Endothelial cell of umbilical vein (primary cell): ENCODE data around the gene NCOA5. TPM values are rescaled to one million over a fixed set of nuclear protein-coding genes. Genes with fewer than 3 reads are reported as not detected.

Source experiments
- BruUV-seq: library from RNA; stranded (reverse); fragments of 400-500 nt; replicated peaks from 2 replicates; lab custom pipeline; 2021; lab: Mats Ljungman, UMichigan
- CTCF ChIA-PET: fragments of 300-600, 350-600 bp; sonication (Branson Sonifier 250); formaldehyde crosslinking; loops from one replicate; lab custom pipeline; 2021; ENCODE audit warnings: antibody characterized with exemption, inconsistent platforms; lab: Charles Lee
- POLR2A ChIA-PET: fragments of 300-600, 350-600 bp; sonication (Branson Sonifier 250); formaldehyde crosslinking; loops from one replicate; lab custom pipeline; 2021; ENCODE audit warnings: antibody characterized with exemption, inconsistent platforms; lab: Charles Lee
- DNase-seq: peaks from one replicate; pipeline ENCODE4 v3.0.0-alpha.2; 2011; ENCODE audit warnings: low read depth, low spot score
- FAIRE-seq: peaks from 2 replicates; lab custom pipeline; 2011; peaks lifted over from hg19 to GRCh38; lab: Jason Lieb, UNC
- H2AFZ ChIP-seq: 2 replicates; pipeline ENCODE4 v1.6.0; 2012; ENCODE audit warnings: low read depth, low read length, control low read depth, inconsistent platforms
- H3K27ac ChIP-seq: 2 replicates; pipeline ENCODE4 v1.5.1; 2011; ENCODE audit warnings: low read depth, mild to moderate bottlenecking, control low read depth, low read length, moderate library complexity; ENCODE audit not compliant: insufficient read depth
- H3K27me3 ChIP-seq, 2 experiments: 2 replicates each; pipeline versions ENCODE4 v1.6.0 to v1.6.1; 2011; ENCODE audit warnings: low read length in 2 of 2, mixed read lengths in 1 of 2; ENCODE audit not compliant: control insufficient read depth in 2 of 2, insufficient read depth in 2 of 2
- H3K36me3 ChIP-seq, 2 experiments: 2 replicates in 1 of 2; 3 replicates in 1 of 2; pipeline ENCODE4 v1.5.1; 2011; ENCODE audit warnings: low read length in 2 of 2, mild to moderate bottlenecking in 1 of 2, moderate library complexity in 1 of 2; ENCODE audit not compliant: control insufficient read depth in 2 of 2, insufficient read depth in 2 of 2; ENCODE audit errors: extremely low read depth in 1 of 2
- H3K4me1 ChIP-seq: 3 replicates; pipeline ENCODE4 v1.5.1; 2011; ENCODE audit warnings: mild to moderate bottlenecking, low read length; ENCODE audit not compliant: control insufficient read depth, insufficient read depth; ENCODE audit errors: extremely low read depth
- H3K4me2 ChIP-seq: 2 replicates; pipeline ENCODE4 v1.6.1; 2011; ENCODE audit warnings: low read length, control low read depth, mixed read lengths; ENCODE audit not compliant: insufficient read depth
- H3K4me3 ChIP-seq, 3 experiments: fragments of 200-600 bp in 1 of 3; sonication (generic), shearing (Covaris generic) in 1 of 3; replicated peaks in 1 of 3; 2 replicates each; pipeline ENCODE4 v1.5.1; 2011 to 2016; ENCODE audit warnings: control low read depth in 3 of 3, low read length in 3 of 3, mild to moderate bottlenecking in 2 of 3, inconsistent platforms in 1 of 3, low read depth in 1 of 3, moderate library complexity in 1 of 3; ENCODE audit not compliant: insufficient read depth in 1 of 3
- H3K79me2 ChIP-seq: 2 replicates; pipeline ENCODE4 v1.6.0; 2012; ENCODE audit warnings: low read length, inconsistent platforms; ENCODE audit not compliant: control insufficient read depth, insufficient read depth
- H3K9ac ChIP-seq: replicated peaks from 2 replicates; pipeline ENCODE3; 2011; ENCODE audit warnings: low read length, control low read depth; ENCODE audit not compliant: insufficient read depth; ENCODE audit errors: extremely low read depth
- H3K9me1 ChIP-seq: replicated peaks from 3 replicates; pipeline ENCODE4 v1.6.0; 2011; ENCODE audit warnings: mild to moderate bottlenecking, low read length; ENCODE audit not compliant: control insufficient read depth, insufficient read depth; ENCODE audit errors: extremely low read depth
- H3K9me3 ChIP-seq: replicated peaks from 2 replicates; pipeline ENCODE4 v1.5.1; 2012; ENCODE audit warnings: low read length, inconsistent platforms; ENCODE audit not compliant: control insufficient read depth, insufficient read depth
- H4K20me1 ChIP-seq: replicated peaks from 2 replicates; pipeline ENCODE3; 2011; ENCODE audit warnings: mild to moderate bottlenecking, low read length; ENCODE audit not compliant: control insufficient read depth, insufficient read depth; ENCODE audit errors: extremely low read depth
- CTCF ChIP-seq, 2 donors: IDR thresholded peaks; 1 replicate in 1 of 2; 2 replicates in 1 of 2; pipeline ENCODE4 v1.5.1; 2011; ENCODE audit warnings: low read length in 2 of 2, mild to moderate bottlenecking in 2 of 2, moderate library complexity in 2 of 2, control low read depth in 1 of 2, inconsistent platforms in 1 of 2, low read depth in 1 of 2; ENCODE audit not compliant: insufficient read depth in 1 of 2; ENCODE audit errors: extremely low read depth in 1 of 2
- EZH2 ChIP-seq: IDR thresholded peaks from 2 replicates; pipeline ENCODE4 v1.6.1; 2012; ENCODE audit warnings: borderline replicate concordance, low read depth, mild to moderate bottlenecking, moderate library complexity, low read length, inconsistent platforms; ENCODE audit not compliant: severe bottlenecking
- FOS ChIP-seq: IDR thresholded peaks from 2 replicates; pipeline ENCODE4 v1.6.1; 2011; ENCODE audit warnings: mild to moderate bottlenecking, low read length, moderate library complexity, borderline replicate concordance; ENCODE audit not compliant: insufficient read depth
- GATA2 ChIP-seq: IDR thresholded peaks from 2 replicates; pipeline ENCODE4 v1.7.0; 2011; ENCODE audit warnings: low read depth, mild to moderate bottlenecking, moderate library complexity, mixed read lengths, low read length; ENCODE audit not compliant: insufficient read length, insufficient read depth
- JUN ChIP-seq: IDR thresholded peaks from 2 replicates; pipeline ENCODE4 v1.6.1; 2011; ENCODE audit warnings: borderline replicate concordance, low read depth; ENCODE audit not compliant: insufficient read length, insufficient read depth
- MAX ChIP-seq: IDR thresholded peaks from 2 replicates; pipeline ENCODE4 v1.6.1; 2011; ENCODE audit not compliant: insufficient read depth, insufficient read length
- MYC ChIP-seq: IDR thresholded peaks from one replicate; pipeline ENCODE4 v1.6.1; 2011; ENCODE audit warnings: mild to moderate bottlenecking, low read depth, low read length
- POLR2A ChIP-seq: IDR thresholded peaks from 2 replicates; pipeline ENCODE4 v1.6.1; 2012; ENCODE audit warnings: low read depth, mild to moderate bottlenecking, control low read depth, low read length
- POLR2AphosphoS5 ChIP-seq: IDR thresholded peaks from 2 replicates; pipeline ENCODE4 v1.6.1; 2012; ENCODE audit warnings: low read depth, mild to moderate bottlenecking, control low read depth, low read length, moderate library complexity; ENCODE audit not compliant: insufficient read depth
- dilution Hi-C: fragments of 300-500 bp; cut with MboI; formaldehyde crosslinking; loops from one replicate; pipeline ENCODE4 v1.15.0; 2019; ENCODE audit warnings: low sequenced_read_pairs; ENCODE audit not compliant: extremely low pct_ligation_motif_present
- intact Hi-C: fragments of 100-400 bp; cut with micrococcal nuclease; formaldehyde crosslinking; loops from one replicate; pipeline ENCODE4 v1.10.0; 2022
- polyA plus RNA-seq, 4 experiments: library from polyadenylated mRNA; depleted of rRNA in 3 of 4; stranded (reverse) in 3 of 4; unstranded in 1 of 4; fragments of >200 nt; gene quantifications; 2 replicates each; pipeline versions ENCODE4 v1.2.1 to v1.2.3, GENCODE V29; 2011 to 2012; ENCODE audit warnings: missing spikeins in 1 of 4
- total RNA-seq: library from RNA; stranded (reverse); gene quantifications from 2 replicates; pipeline ENCODE4 v1.2.3, GENCODE V29; 2021

The NCOA5 gene
- total and polyA plus RNA-seq, 2 donors (not counting 3 experiments of a cell fraction or from before 2014, with no cell fraction given) = 32.0 to 39.5 TPM

- DNase-seq (peak; percentile 37), FAIRE-seq (no peak)
- dilution Hi-C loops (no loop called here), intact Hi-C loops (no loop called here)
- Histone ChIP-seq H4K20me1 (no peaks in the 10 kb centered on the region), H2AFZ (no peak overlapping the region), H3K36me3 (no peaks in the 10 kb centered on the region), H3K27me3 (peaks cover 33 to 35% of the 10 kb centered on the region in 2 experiments), H3K4me3 (no peak overlapping the region), H3K9me3 (no peaks in the 10 kb centered on the region), H3K79me2 (no peaks in the 10 kb centered on the region), H3K4me2 (no peak overlapping the region), H3K27ac (no peak overlapping the region), H3K9ac (no peak overlapping the region), H3K4me1 (no peaks in the 10 kb centered on the region), H3K9me1 (no peaks in the 10 kb centered on the region)
- no TSS peak for BruUV-seq
- TF ChIP-seq EZH2 (no peak), FOS (no peak), GATA2 (no peak), POLR2AphosphoS5 (no peak), MYC (no peak), POLR2A (no peak), MAX (no peak)
- ChIA-PET POLR2A (no interaction called here), CTCF (interaction anchor here (0.8 to 1.7 kb wide), 7 partner anchors 13 to 280 kb away, joined by 3 to 12 read pairs (median 3); no protein-coding TSS in a partner anchor)
These were observed 62.4 kb downstream of the NCOA5 start for GRCh38 chr20:46027245-46027853.

GRCh38 chr20:46025376-46025783 lies 64.4 kb downstream of the NCOA5 start:
- no peaks in the 10 kb centered on the region for H3K9me3 ChIP-seq
- BruUV-seq = no TSS peak

More at GRCh38 chr20:46025376-46025783, 64.4 kb downstream of the NCOA5 start:
- Histone ChIP-seq H3K9ac (no peak overlapping the region), H3K79me2 (no peaks in the 10 kb centered on the region), H2AFZ (no peak overlapping the region), H3K27ac (no peak overlapping the region), H3K4me1 (no peaks in the 10 kb centered on the region), H4K20me1 (no peaks in the 10 kb centered on the region), H3K4me3 (no peak overlapping the region), H3K27me3 (peaks cover 22 to 26% of the 10 kb centered on the region in 2 experiments), H3K36me3 (no peaks in the 10 kb centered on the region), H3K4me2 (no peak overlapping the region), H3K9me1 (no peaks in the 10 kb centered on the region)
- TF ChIP-seq MAX = no peak
- TF ChIP-seq MYC = no peak
- no peak for TF ChIP-seq POLR2AphosphoS5
- no peak for TF ChIP-seq JUN
- TF ChIP-seq CTCF (IDR thresholded peaks at IDR 0.05; ENCODE audit: extremely low read depth in 1 of 2, insufficient read depth in 1 of 2, low read depth in 1 of 2, low read length in 2 of 2) = no peak
- TF ChIP-seq GATA2 = no peak
- TF ChIP-seq FOS = no peak
- TF ChIP-seq EZH2 = no peak
- TF ChIP-seq POLR2A = no peak
- CTCF ChIA-PET = interaction anchor here (0.9 kb wide), 1 partner anchor 32 kb away, joined by 7 read pairs; no protein-coding TSS in a partner anchor
- intact Hi-C loops (no loop called here), dilution Hi-C loops (no loop called here)
- POLR2A ChIA-PET = no interaction called here
- FAIRE-seq (no peak), DNase-seq (no peak)
